Liver (tissue), 9 donors: Measurements from ENCODE around the gene YPEL4. TPM values are rescaled to one million over a fixed set of nuclear protein-coding genes. Genes with fewer than 3 reads are reported as not detected.

Experiments used
- DNase-seq: peaks from one replicate; pipeline ENCODE4 v3.0.0-alpha.2; 2017; ENCODE audit warnings: low spot score
- H3K27ac ChIP-seq, 2 donors: one replicate each; pipeline ENCODE4 v1.7.0; 2013; ENCODE audit warnings: inconsistent platforms in 2 of 2, low read length in 2 of 2, control low read depth in 1 of 2, low read depth in 1 of 2, mild to moderate bottlenecking in 1 of 2
- H3K27me3 ChIP-seq, 4 donors: one replicate each; pipeline versions ENCODE4 v1.6.1 to v1.7.0; 2013; ENCODE audit warnings: low read length in 3 of 4, inconsistent platforms in 1 of 4, mild to moderate bottlenecking in 1 of 4, moderate library complexity in 1 of 4; ENCODE audit not compliant: control insufficient read depth in 4 of 4, insufficient read depth in 4 of 4
- H3K36me3 ChIP-seq, 4 donors: one replicate each; pipeline versions ENCODE4 v1.6.1 to v1.7.0; 2013; ENCODE audit warnings: low read length in 3 of 4, mild to moderate bottlenecking in 3 of 4, low read depth in 1 of 4, moderate library complexity in 1 of 4; ENCODE audit not compliant: control insufficient read depth in 4 of 4, insufficient read depth in 3 of 4
- H3K4me1 ChIP-seq, 4 donors: one replicate each; pipeline versions ENCODE4 v1.6.1 to v1.7.0; 2013; ENCODE audit warnings: low read length in 3 of 4, mild to moderate bottlenecking in 3 of 4, moderate library complexity in 1 of 4; ENCODE audit not compliant: control insufficient read depth in 4 of 4, insufficient read depth in 4 of 4
- H3K4me3 ChIP-seq, 3 donors: one replicate each; pipeline versions ENCODE4 v1.6.1 to v1.7.0; 2013; ENCODE audit warnings: low read length in 3 of 3, control low read depth in 1 of 3, low read depth in 1 of 3, mild to moderate bottlenecking in 1 of 3
- H3K9ac ChIP-seq, 2 donors: one replicate each; pipeline ENCODE4 v1.7.0; 2013; ENCODE audit warnings: low read length in 2 of 2, mild to moderate bottlenecking in 2 of 2, moderate library complexity in 2 of 2, control low read depth in 1 of 2, low read depth in 1 of 2
- H3K9me3 ChIP-seq, 4 donors: one replicate each; pipeline versions ENCODE4 v1.6.1 to v1.7.0; 2013; ENCODE audit warnings: low read length in 3 of 4; ENCODE audit not compliant: control insufficient read depth in 4 of 4
- EGR1 ChIP-seq, 2 donors: IDR thresholded peaks; 2 replicates each; pipeline ENCODE4 v1.6.1; 2016 to 2018; ENCODE audit warnings: antibody characterized with exemption in 2 of 2, low read depth in 2 of 2
- FOXA1 ChIP-seq: IDR thresholded peaks from 2 replicates; pipeline ENCODE4 v1.6.1; 2016; ENCODE audit warnings: antibody characterized with exemption
- FOXA2 ChIP-seq: IDR thresholded peaks from 2 replicates; pipeline ENCODE4 v1.6.1; 2016; ENCODE audit warnings: antibody characterized with exemption
- GABPA ChIP-seq, 2 donors: IDR thresholded peaks in 1 of 2; conservative IDR thresholded peaks in 1 of 2; 2 replicates each; pipeline ENCODE4 v1.6.1; 2016; ENCODE audit warnings: antibody characterized with exemption in 2 of 2, mild to moderate bottlenecking in 1 of 2, moderate library complexity in 1 of 2
- HNF4A ChIP-seq, 2 donors: conservative IDR thresholded peaks; 2 replicates each; pipeline ENCODE4 v1.6.1; 2016; ENCODE audit warnings: antibody characterized with exemption in 2 of 2, mild to moderate bottlenecking in 2 of 2
- HNF4G ChIP-seq: IDR thresholded peaks from 2 replicates; pipeline ENCODE4 v1.6.1; 2016; ENCODE audit warnings: antibody characterized with exemption
- JUND ChIP-seq, 2 donors: IDR thresholded peaks; 2 replicates each; pipeline ENCODE4 v1.6.1; 2016; ENCODE audit warnings: antibody characterized with exemption in 2 of 2
- NR2F2 ChIP-seq: IDR thresholded peaks from 2 replicates; pipeline ENCODE4 v1.6.1; 2016; ENCODE audit warnings: antibody characterized with exemption
- RAD21 ChIP-seq, 2 donors: IDR thresholded peaks; 2 replicates each; pipeline ENCODE4 v1.6.1; 2016; ENCODE audit warnings: antibody characterized with exemption in 2 of 2, mild to moderate bottlenecking in 2 of 2
- RXRA ChIP-seq, 2 donors: IDR thresholded peaks; 2 replicates each; pipeline ENCODE4 v1.6.1; 2017 to 2018; ENCODE audit warnings: antibody characterized with exemption in 2 of 2, mild to moderate bottlenecking in 1 of 2
- SP1 ChIP-seq: IDR thresholded peaks from 2 replicates; pipeline ENCODE4 v1.6.1; 2018; ENCODE audit warnings: antibody characterized with exemption, mild to moderate bottlenecking
- TAF1 ChIP-seq: conservative IDR thresholded peaks from 2 replicates; pipeline ENCODE4 v1.6.1; 2016; ENCODE audit warnings: antibody characterized with exemption, mild to moderate bottlenecking
- YY1 ChIP-seq: IDR thresholded peaks from 2 replicates; pipeline ENCODE4 v1.6.1; 2016; ENCODE audit warnings: antibody characterized with exemption, mild to moderate bottlenecking
- WGBS: extraction: QIAGEN DNeasy Blood & Tissue Kit; methylation state at CpG from one replicate; pipeline ENCODE4 v1.1.7; 2013; 5-methylcytosine and 5-hydroxymethylcytosine counted together
- polyA plus RNA-seq, 2 donors: library from polyadenylated mRNA; stranded (reverse) in 1 of 2; unstranded in 1 of 2; fragments of 200-250 nt in 1 of 2; fragments of >200 nt in 1 of 2; fragmentation: Nextera tagmentation in 1 of 2; extraction: Ambion mirVana in 1 of 2; gene quantifications; one replicate each; pipeline versions ENCODE4 v1.2.1 to v1.2.3, GENCODE V29; 2013 to 2015
- total RNA-seq, 2 donors: library from RNA; depleted of rRNA; stranded (reverse); fragments of >200 nt; gene quantifications; one replicate each; pipeline ENCODE4 v1.2.3, GENCODE V29; 2014
- TF ChIP-seq, protein P1 (sequence below): IDR thresholded peaks from 2 replicates; pipeline ENCODE4 v1.6.1; 2016; ENCODE audit warnings: antibody characterized with exemption
- TF ChIP-seq, protein P2 (sequence below): IDR thresholded peaks from 2 replicates; pipeline ENCODE4 v1.6.1; 2016; ENCODE audit warnings: antibody characterized with exemption, mild to moderate bottlenecking
- TF ChIP-seq, protein P3 (sequence below): IDR thresholded peaks from 2 replicates; pipeline ENCODE4 v1.6.1; 2016; ENCODE audit warnings: antibody characterized with exemption
- TF ChIP-seq, protein P4 (sequence below): fragments of 150-350 bp; IDR thresholded peaks from 2 replicates; pipeline ENCODE4 v1.5.1; 2017; ENCODE audit warnings: improper control_type of control experiment, low read depth, low read length; ENCODE audit not compliant: missing input control
- TF ChIP-seq, protein P5 (sequence below): IDR thresholded peaks from 2 replicates; pipeline ENCODE4 v1.6.1; 2016; ENCODE audit warnings: antibody characterized with exemption
- donor health status: healthy.
- donor health status: healthy.
- donor health status: healthy.
- donor health status: healthy.
- donor health status: healthy.

The YPEL4 gene
- total and polyA plus RNA-seq, 4 donors = 0.08 to 19.9 (median 0.22) TPM

DNA sequence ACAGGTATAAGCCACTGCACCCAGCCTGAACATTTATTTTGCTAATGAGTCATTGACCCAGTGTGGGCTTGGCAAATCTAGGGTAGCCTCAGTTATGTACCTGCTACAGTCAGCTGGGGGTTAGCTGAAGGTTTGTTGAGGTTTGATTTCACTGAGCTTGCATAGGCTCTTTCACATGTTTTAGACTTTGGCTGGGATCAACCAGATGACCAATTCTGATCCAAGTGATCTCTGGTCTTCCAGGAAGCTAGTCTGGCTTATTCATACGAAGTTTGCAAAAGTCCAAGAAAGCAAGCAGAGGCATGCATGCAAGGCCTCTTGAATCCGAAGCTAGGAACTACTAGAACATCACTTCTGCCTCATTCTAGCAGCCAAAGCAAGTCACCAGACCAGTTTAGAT is 31.3 kb downstream of the YPEL4 start:
- H3K4me1 ChIP-seq = peaks cover 11 to 56% (median 48%) of the 10 kb centered on the region in 4 donors
- TF ChIP-seq, protein P1, sequence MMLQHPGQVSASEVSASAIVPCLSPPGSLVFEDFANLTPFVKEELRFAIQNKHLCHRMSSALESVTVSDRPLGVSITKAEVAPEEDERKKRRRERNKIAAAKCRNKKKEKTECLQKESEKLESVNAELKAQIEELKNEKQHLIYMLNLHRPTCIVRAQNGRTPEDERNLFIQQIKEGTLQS = no peak
- TF ChIP-seq EGR1 (IDR thresholded peaks at IDR 0.05; ENCODE audit: low read depth in 2 of 2) (no peak), RXRA (IDR thresholded peaks at IDR 0.05) (peak; percentile 57 to 84), HNF4A (conservative IDR thresholded peaks at IDR 0.05) (peak; percentile 76 to 85), YY1 (no peak), TAF1 (no peak), RAD21 (IDR thresholded peaks at IDR 0.05) (no peak), FOXA2 (no peak), FOXA1 (no peak), HNF4G (no peak), GABPA (IDR thresholded peaks at IDR 0.05 in 1 of 2, conservative IDR thresholded peaks at IDR 0.05 in 1 of 2) (peak in 1 of 2 donors; percentile 10), NR2F2 (peak; percentile 17), JUND (IDR thresholded peaks at IDR 0.05) (peak in 1 of 2 donors; percentile 29), SP1 (peak; percentile 57)
- TF ChIP-seq, protein P2, sequence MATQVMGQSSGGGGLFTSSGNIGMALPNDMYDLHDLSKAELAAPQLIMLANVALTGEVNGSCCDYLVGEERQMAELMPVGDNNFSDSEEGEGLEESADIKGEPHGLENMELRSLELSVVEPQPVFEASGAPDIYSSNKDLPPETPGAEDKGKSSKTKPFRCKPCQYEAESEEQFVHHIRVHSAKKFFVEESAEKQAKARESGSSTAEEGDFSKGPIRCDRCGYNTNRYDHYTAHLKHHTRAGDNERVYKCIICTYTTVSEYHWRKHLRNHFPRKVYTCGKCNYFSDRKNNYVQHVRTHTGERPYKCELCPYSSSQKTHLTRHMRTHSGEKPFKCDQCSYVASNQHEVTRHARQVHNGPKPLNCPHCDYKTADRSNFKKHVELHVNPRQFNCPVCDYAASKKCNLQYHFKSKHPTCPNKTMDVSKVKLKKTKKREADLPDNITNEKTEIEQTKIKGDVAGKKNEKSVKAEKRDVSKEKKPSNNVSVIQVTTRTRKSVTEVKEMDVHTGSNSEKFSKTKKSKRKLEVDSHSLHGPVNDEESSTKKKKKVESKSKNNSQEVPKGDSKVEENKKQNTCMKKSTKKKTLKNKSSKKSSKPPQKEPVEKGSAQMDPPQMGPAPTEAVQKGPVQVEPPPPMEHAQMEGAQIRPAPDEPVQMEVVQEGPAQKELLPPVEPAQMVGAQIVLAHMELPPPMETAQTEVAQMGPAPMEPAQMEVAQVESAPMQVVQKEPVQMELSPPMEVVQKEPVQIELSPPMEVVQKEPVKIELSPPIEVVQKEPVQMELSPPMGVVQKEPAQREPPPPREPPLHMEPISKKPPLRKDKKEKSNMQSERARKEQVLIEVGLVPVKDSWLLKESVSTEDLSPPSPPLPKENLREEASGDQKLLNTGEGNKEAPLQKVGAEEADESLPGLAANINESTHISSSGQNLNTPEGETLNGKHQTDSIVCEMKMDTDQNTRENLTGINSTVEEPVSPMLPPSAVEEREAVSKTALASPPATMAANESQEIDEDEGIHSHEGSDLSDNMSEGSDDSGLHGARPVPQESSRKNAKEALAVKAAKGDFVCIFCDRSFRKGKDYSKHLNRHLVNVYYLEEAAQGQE = no peak
- TF ChIP-seq, protein P3, sequence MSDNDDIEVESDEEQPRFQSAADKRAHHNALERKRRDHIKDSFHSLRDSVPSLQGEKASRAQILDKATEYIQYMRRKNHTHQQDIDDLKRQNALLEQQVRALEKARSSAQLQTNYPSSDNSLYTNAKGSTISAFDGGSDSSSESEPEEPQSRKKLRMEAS = peak; percentile 37
- TF ChIP-seq, protein P4, sequence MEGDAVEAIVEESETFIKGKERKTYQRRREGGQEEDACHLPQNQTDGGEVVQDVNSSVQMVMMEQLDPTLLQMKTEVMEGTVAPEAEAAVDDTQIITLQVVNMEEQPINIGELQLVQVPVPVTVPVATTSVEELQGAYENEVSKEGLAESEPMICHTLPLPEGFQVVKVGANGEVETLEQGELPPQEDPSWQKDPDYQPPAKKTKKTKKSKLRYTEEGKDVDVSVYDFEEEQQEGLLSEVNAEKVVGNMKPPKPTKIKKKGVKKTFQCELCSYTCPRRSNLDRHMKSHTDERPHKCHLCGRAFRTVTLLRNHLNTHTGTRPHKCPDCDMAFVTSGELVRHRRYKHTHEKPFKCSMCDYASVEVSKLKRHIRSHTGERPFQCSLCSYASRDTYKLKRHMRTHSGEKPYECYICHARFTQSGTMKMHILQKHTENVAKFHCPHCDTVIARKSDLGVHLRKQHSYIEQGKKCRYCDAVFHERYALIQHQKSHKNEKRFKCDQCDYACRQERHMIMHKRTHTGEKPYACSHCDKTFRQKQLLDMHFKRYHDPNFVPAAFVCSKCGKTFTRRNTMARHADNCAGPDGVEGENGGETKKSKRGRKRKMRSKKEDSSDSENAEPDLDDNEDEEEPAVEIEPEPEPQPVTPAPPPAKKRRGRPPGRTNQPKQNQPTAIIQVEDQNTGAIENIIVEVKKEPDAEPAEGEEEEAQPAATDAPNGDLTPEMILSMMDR = no peak
- TF ChIP-seq, protein P5, sequence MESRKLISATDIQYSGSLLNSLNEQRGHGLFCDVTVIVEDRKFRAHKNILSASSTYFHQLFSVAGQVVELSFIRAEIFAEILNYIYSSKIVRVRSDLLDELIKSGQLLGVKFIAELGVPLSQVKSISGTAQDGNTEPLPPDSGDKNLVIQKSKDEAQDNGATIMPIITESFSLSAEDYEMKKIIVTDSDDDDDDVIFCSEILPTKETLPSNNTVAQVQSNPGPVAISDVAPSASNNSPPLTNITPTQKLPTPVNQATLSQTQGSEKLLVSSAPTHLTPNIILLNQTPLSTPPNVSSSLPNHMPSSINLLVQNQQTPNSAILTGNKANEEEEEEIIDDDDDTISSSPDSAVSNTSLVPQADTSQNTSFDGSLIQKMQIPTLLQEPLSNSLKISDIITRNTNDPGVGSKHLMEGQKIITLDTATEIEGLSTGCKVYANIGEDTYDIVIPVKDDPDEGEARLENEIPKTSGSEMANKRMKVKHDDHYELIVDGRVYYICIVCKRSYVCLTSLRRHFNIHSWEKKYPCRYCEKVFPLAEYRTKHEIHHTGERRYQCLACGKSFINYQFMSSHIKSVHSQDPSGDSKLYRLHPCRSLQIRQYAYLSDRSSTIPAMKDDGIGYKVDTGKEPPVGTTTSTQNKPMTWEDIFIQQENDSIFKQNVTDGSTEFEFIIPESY = no peak
- H3K27ac ChIP-seq = peak overlapping the region; percentile 18 to 33
- no peaks in the 10 kb centered on the region for H3K27me3 ChIP-seq
- 40% methylated on average over 2 of the region's 2 CpGs for WGBS
- H3K36me3 ChIP-seq = peaks cover 8 to 44% (median 33%) of the 10 kb centered on the region in 4 donors
- no peak overlapping the region for H3K9ac ChIP-seq
- no peak overlapping the region for H3K4me3 ChIP-seq
- no peak for DNase-seq
- no peaks in the 10 kb centered on the region for H3K9me3 ChIP-seq
